HG02759 (cell line): Measurements from ENCODE around the gene ALOXE3.

Source experiments
- ATAC-seq: cut with Tn5 transposase; IDR thresholded peaks from one replicate; pipeline ENCODE4 v1.9.1; 2021; ENCODE audit warnings: mild to moderate bottlenecking, moderate library complexity; ENCODE audit not compliant: unreplicated experiment

Gene ALOXE3

DNA sequence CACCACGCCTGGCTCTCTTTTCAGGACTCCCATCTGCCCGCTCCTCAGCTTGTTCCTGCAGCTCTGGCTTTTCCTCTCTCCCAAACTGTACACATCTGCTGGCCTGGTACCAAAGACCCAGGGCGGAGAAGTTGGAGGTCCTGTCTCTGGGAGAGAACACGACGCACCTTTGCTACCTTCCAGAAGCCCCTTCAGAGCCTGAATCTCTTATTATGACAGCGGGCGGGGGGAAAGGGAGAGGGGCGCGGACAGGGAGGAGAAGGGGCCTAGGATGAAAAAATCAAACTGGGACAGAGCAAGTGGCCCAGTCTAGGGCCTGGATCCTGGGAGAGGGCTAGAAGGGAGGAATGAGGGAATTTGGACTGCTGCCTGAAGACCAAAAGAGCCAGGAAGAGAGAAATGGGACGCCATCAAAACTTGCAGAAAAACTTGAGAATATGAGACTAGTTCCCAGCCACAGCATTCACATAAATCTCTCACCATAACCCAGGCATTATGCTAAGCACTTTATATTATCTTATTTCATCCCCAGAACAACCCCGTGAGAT, 36.4 kb upstream of the ALOXE3 start:
- no peak for ATAC-seq

GRCh38 chr17:8153957-8154607, 35.8 kb upstream of the ALOXE3 start:
- ATAC-seq = no peak

GRCh38 chr17:8153525-8153956, 35.2 kb upstream of the ALOXE3 start:
- no peak for ATAC-seq

GRCh38 chr17:8153031-8153451, 34.7 kb upstream of the ALOXE3 start:
- no peak for ATAC-seq

DNA sequence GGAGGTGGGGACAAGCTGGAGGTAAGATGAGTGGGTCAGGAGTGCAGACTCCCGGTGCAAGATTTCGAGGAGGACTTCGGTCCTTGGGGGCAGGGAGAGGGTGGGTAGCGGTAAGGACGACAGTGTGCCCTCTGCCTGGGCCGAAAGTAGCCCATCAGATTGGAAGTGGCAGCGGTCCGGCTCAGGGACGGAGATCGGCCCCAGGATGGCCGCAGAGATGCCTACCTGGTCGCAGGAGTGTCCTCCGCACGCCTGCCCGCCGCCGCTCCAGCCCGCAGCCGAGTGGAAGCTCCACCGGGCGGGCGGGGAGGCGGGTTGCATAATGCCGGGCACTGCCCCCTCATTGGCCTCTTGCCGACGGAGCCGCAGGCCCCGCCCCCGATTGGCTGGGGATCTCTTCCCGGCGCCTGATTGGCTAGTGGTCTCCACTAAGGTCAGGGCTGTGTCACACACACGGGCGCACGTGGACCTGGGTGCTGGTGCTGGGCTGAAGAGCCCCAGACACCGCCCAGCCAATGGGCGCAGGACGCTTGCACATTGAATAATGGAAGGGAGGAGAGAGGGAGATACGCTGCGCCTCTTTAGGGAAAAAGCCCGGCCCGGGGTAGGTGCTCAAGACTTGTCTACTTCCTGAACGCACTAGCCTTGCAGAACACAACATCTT, 33.9 kb upstream of the ALOXE3 start, which contains the start of gene PER1:
PER1 (minus strand) TSS at position 293 of the 664 bp plus-strand sequence. CDS start 1,698 bp downstream, outside the sequence.
- peak; percentile 21 for ATAC-seq

- ATAC-seq = no peak
Observed at GRCh38 chr17:8151641-8152111, 33.4 kb upstream of the ALOXE3 start.

DNA sequence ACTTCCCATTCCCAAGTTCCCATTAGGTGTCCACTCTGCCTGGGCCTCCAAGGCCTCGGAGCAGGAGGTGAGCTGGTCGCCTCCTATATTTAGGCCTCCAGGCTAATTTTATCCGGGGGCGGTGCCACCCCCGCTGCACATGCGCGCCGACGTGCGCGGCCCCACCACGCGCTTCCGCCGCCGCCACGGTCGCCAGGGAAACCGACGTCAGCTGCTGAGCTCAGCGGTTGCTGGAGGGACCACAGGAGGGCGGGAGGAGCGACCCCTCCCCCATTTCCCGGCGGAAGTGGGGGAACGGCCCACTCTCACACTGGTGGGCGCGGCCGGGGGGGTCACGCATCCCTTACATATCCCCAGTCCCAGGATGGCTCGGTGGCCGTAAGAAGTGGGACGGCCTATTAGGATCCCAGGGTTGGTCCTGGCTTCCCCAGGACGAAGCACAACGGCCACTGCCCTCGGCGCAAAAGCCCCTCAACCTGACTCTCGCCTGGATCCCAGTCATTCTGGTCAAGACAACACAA, 32.9 kb upstream of the ALOXE3 start:
- ATAC-seq = peak; percentile 70

- no peak for ATAC-seq
Observed at GRCh38 chr17:8150194-8151119, 32.1 kb upstream of the ALOXE3 start.

GRCh38 chr17:8149419-8150193, 31.3 kb upstream of the ALOXE3 start:
- no peak for ATAC-seq

GRCh38 chr17:8148560-8148959, 30.2 kb upstream of the ALOXE3 start:
- no peak for ATAC-seq

DNA sequence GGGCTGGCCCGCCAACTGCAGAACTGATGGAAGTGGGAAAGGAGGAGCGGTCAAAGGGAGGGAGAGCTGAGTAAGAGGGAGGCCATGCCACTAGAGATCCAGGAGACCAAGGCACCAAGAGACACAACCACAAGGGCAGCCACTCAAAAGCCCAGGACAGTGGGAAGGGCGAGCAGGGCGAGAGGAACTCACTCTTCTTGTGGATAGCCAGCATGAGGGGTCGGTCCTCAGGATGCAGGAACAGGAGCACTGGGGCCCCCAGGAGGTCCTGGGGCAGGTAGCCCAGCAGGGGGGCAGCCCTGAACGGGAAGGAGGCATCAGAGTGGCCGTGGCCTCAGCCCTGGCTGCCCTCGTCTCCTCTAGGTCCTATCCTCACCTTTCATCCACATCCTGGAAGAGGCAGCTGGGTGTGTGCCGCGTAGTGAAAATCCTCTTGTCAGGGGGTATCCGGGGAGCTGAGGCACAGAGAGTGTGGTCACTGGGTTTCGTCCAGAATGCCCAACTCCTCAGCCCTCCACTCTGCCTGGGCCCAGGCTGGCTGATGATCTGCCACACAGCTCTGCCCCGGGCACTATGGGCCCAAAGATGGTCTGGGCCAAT, 29.6 kb upstream of the ALOXE3 start:
- no peak for ATAC-seq

GRCh38 chr17:8147141-8147804, 29.0 kb upstream of the ALOXE3 start:
- ATAC-seq = no peak

GRCh38 chr17:8146381-8147140, 28.2 kb upstream of the ALOXE3 start:
- no peak for ATAC-seq

GRCh38 chr17:8145811-8146210, 27.5 kb upstream of the ALOXE3 start:
- no peak for ATAC-seq

DNA sequence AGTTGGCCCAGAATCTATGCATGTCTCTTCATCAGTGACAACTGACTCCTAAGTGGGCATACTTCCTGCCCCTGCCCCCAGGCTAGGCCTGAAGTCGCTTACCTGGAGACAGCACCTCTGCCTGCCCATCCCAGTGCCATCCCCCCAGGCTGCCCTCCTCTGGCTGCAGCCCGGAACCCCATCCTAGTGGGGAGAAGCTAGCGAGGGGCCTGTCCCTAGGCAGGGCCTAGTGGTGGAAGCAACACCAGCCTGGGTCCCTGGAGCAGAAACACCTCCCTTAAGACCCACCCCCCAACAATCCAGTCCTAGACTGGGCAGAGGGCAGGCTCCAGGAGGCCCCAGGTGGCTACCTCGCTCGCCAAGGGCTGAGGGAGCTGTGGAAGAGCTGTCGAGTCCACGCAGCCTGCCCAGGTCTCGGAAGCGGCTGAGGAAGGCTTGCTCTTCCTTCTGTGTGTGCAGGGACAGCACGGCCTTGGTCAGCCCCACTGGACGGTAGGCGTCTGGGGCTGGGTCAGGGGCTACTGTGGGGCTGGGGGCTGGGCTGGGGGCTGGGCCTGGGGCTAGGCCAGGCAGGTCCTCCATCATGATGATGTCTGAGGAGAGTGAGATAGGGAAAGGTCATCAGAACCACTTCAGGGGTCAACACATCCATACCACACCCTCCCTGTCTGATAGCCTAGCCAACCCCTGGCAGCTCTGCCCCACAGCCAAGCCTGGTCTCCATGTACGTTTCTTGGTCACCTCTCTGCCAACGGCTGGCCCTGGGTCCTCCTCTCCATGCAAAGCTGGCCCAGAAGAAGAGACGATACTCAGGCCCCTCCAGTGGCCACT, 26.3 kb upstream of the ALOXE3 start:
- no peak for ATAC-seq

- ATAC-seq = no peak
Observed at GRCh38 chr17:8143581-8144400, 25.5 kb upstream of the ALOXE3 start.
